ENCODE data around the gene NECTIN3. TPM values are rescaled to one million over a fixed set of nuclear protein-coding genes. Genes with fewer than 3 reads are reported as not detected.
A peak's percentile ranks its signal among the peaks of the same experiment; 100 is the strongest.

Gene NECTIN3, protein sequence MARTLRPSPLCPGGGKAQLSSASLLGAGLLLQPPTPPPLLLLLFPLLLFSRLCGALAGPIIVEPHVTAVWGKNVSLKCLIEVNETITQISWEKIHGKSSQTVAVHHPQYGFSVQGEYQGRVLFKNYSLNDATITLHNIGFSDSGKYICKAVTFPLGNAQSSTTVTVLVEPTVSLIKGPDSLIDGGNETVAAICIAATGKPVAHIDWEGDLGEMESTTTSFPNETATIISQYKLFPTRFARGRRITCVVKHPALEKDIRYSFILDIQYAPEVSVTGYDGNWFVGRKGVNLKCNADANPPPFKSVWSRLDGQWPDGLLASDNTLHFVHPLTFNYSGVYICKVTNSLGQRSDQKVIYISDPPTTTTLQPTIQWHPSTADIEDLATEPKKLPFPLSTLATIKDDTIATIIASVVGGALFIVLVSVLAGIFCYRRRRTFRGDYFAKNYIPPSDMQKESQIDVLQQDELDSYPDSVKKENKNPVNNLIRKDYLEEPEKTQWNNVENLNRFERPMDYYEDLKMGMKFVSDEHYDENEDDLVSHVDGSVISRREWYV
- total RNA-seq, result 10 to 100 TPM; 27.1 to 40.2 (median 29.1) TPM

- H3K4me3 ChIP-seq, result peak within 1 kb of the TSS; percentile 85 to 88 (median 85)
- peak within 1 kb of the TSS; percentile 79 to 94 (median 92) for H3K27ac ChIP-seq
- no peaks in the 10 kb centered on the region for H3K36me3 ChIP-seq
- no peaks in the 10 kb centered on the region for H3K27me3 ChIP-seq
- DNase-seq (ENCODE audit: low spot score in 2 of 2), result peak; percentile 89 to 90
- TF ChIP-seq, protein P1, sequence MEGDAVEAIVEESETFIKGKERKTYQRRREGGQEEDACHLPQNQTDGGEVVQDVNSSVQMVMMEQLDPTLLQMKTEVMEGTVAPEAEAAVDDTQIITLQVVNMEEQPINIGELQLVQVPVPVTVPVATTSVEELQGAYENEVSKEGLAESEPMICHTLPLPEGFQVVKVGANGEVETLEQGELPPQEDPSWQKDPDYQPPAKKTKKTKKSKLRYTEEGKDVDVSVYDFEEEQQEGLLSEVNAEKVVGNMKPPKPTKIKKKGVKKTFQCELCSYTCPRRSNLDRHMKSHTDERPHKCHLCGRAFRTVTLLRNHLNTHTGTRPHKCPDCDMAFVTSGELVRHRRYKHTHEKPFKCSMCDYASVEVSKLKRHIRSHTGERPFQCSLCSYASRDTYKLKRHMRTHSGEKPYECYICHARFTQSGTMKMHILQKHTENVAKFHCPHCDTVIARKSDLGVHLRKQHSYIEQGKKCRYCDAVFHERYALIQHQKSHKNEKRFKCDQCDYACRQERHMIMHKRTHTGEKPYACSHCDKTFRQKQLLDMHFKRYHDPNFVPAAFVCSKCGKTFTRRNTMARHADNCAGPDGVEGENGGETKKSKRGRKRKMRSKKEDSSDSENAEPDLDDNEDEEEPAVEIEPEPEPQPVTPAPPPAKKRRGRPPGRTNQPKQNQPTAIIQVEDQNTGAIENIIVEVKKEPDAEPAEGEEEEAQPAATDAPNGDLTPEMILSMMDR (IDR thresholded peaks at IDR 0.05), result peak in 1 of 5 experiments; percentile 32
- TF ChIP-seq EP300 (IDR thresholded peaks at IDR 0.05) (peak in 1 of 2 donors; percentile 87), POLR2A (IDR thresholded peaks at IDR 0.05) (peak; percentile 28 to 63)
- WGBS, 2 donors, result 0 to 2% methylated on average over 37 to 43 of the region's 79 CpGs
- no peaks in the 10 kb centered on the region for H3K9me3 ChIP-seq
- H3K4me1 ChIP-seq, result peaks cover 0 to 35% (median 2%) of the 10 kb centered on the region in 4 donors
These were observed at the start of gene NECTIN3 for GRCh38 chr3:111071257-111072030. NECTIN3 (plus strand) TSS chr3:111071816; CDS start chr3:111072018, 202 bp downstream.

DNA sequence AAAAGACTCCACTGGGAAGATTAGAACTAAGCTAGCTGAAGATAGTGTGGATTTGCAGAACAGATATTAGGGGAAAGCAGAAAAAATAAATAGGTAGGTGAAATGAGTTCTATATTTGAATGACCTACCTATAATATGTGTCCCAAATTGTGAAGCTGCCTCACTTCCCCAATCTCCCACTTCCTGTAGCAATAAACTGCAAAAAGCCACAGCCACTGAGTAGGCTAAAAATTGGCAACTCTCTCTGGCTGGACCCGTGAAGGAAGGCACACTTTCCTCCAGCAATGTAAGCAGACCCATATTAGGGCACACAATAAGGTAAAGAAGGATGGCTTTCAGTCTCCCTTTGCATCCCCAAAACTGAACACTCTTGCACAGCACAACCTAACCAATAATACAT lies 43.7 kb upstream of the NECTIN3 start:
- 47 to 60% methylated on average over 1 of the region's 1 CpG for WGBS, 2 donors
- Histone ChIP-seq H3K9me3 (no peaks in the 10 kb centered on the region), H3K4me1 (no peaks in the 10 kb centered on the region), H3K4me3 (no peak overlapping the region), H3K27ac (no peak overlapping the region), H3K36me3 (no peaks in the 10 kb centered on the region), H3K27me3 (no peaks in the 10 kb centered on the region)
- TF ChIP-seq EP300 (IDR thresholded peaks at IDR 0.05) (no peak), POLR2A (IDR thresholded peaks at IDR 0.05) (no peak)
- TF ChIP-seq, protein P1 (IDR thresholded peaks at IDR 0.05), result no peak
- DNase-seq (ENCODE audit: low spot score in 2 of 2), result no peak

- no peak overlapping the region for H3K27ac ChIP-seq
- no peak for TF ChIP-seq POLR2A (IDR thresholded peaks at IDR 0.05)
- TF ChIP-seq, protein P1 (IDR thresholded peaks at IDR 0.05), result no peak
- TF ChIP-seq EP300 (IDR thresholded peaks at IDR 0.05), result no peak
- no peaks in the 10 kb centered on the region for H3K27me3 ChIP-seq
- no peaks in the 10 kb centered on the region for H3K4me1 ChIP-seq
- H3K9me3 ChIP-seq, result peaks cover 0 to 9% (median 0%) of the 10 kb centered on the region in 4 donors
- H3K36me3 ChIP-seq, result no peaks in the 10 kb centered on the region
- WGBS, 2 donors, result 90 to 92% methylated on average over 2 of the region's 2 CpGs
- no peak overlapping the region for H3K4me3 ChIP-seq
- DNase-seq (ENCODE audit: low spot score in 2 of 2), result no peak
These were observed 40.1 kb upstream of the NECTIN3 start for GRCh38 chr3:111031538-111031937.

DNA sequence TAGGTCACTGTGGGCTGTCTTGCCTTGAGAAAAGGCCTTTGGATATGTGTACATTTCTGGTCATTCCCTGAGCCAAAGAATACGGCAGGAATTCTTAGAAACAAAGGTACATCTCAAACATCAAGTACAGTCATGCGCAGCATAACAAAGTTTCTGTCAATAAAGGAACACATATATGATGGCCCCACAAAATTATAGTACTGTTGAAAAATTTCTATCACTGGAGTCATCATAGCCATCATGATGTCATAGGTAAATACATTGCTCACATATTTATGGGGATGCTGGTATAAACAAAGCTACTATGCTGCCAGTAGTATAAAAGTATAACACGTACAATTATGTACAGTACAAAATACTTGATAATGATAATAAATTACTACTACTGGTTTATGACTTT lies 38.9 kb upstream of the NECTIN3 start:
- H3K9me3 ChIP-seq, result peaks cover 0 to 18% (median 4%) of the 10 kb centered on the region in 4 donors
- no peak for DNase-seq (ENCODE audit: low spot score in 2 of 2)
- no peaks in the 10 kb centered on the region for H3K27me3 ChIP-seq
- H3K4me1 ChIP-seq, result no peaks in the 10 kb centered on the region
- no peaks in the 10 kb centered on the region for H3K36me3 ChIP-seq
- no peak overlapping the region for H3K27ac ChIP-seq
- WGBS, 2 donors, result 80 to 83% methylated on average over 3 of the region's 3 CpGs
- H3K4me3 ChIP-seq, result no peak overlapping the region
- TF ChIP-seq POLR2A (IDR thresholded peaks at IDR 0.05), result no peak
- TF ChIP-seq EP300 (IDR thresholded peaks at IDR 0.05), result no peak

DNA sequence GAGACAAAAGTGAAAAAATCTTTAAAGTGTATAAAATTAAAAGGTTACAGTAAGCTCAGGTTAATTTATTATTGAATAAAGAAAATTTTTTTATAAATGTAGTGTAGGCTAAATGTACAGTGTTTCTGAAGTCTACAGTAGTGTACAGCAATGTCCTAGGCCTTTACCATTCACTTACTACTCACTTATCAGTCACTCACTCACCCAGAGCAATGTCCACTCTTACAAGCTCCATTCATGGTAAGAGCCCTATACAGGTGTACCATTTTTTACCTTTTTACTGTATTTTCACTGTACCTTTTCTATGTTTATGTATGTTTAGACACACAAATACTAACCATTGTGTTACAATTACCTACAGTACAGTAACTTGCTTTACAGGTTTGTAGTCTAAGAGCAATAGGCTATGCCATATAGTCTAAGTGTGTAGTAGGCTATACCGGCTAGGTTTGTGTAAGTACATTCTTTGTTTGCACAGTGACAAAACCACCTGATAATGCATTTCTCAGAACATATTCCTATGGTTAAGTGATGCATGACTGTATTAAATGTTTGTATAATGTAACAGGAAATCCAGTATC lies 38.1 kb upstream of the NECTIN3 start:
- H3K27me3 ChIP-seq, result no peaks in the 10 kb centered on the region
- no peak for DNase-seq (ENCODE audit: low spot score in 2 of 2)
- 82 to 96% methylated on average over 1 of the region's 1 CpG for WGBS, 2 donors
- peaks cover 0 to 19% (median 5%) of the 10 kb centered on the region in 4 donors for H3K9me3 ChIP-seq
- no peaks in the 10 kb centered on the region for H3K36me3 ChIP-seq
- no peak overlapping the region for H3K27ac ChIP-seq
- no peaks in the 10 kb centered on the region for H3K4me1 ChIP-seq
- no peak overlapping the region for H3K4me3 ChIP-seq
- TF ChIP-seq POLR2A (IDR thresholded peaks at IDR 0.05) (no peak), EP300 (IDR thresholded peaks at IDR 0.05) (no peak)
- TF ChIP-seq, protein P1 (IDR thresholded peaks at IDR 0.05), result no peak

All from tibial nerve (tissue), 4 donors.